HFFc6 (cell line): ENCODE results near the gene RNF225. TPM values are rescaled to one million over a fixed set of nuclear protein-coding genes. Genes with fewer than 3 reads are reported as not detected.

Source experiments
- DNase-seq: peaks from one replicate; pipeline ENCODE4 v3.0.0-alpha.2; 2018
- H3K27ac Mint-ChIP-seq: 2 replicates; pipeline ENCODE4 v1.8.0; 2020; ENCODE audit warnings: mild to moderate bottlenecking, mixed read lengths
- H3K27me3 Mint-ChIP-seq: 2 replicates; pipeline ENCODE4 v1.8.0; 2021; ENCODE audit warnings: mild to moderate bottlenecking, moderate library complexity, mixed read lengths; ENCODE audit not compliant: insufficient read depth
- H3K36me3 Mint-ChIP-seq: 2 replicates; pipeline ENCODE4 v1.8.0; 2021; ENCODE audit warnings: low read depth, mixed read lengths
- H3K4me1 Mint-ChIP-seq: 2 replicates; pipeline ENCODE4 v1.8.0; 2020; ENCODE audit warnings: low read depth, mixed read lengths
- H3K4me3 Mint-ChIP-seq: 2 replicates; pipeline ENCODE4 v1.8.0; 2020; ENCODE audit warnings: mild to moderate bottlenecking, moderate library complexity, mixed read lengths
- H3K9me3 Mint-ChIP-seq: 2 replicates; pipeline ENCODE4 v1.8.0; 2020; ENCODE audit warnings: mild to moderate bottlenecking, mixed read lengths
- total RNA-seq, 6 experiments: library from RNA; stranded (reverse); fragmentation: NEBNext Ultra II Directional; extraction: Animal tissue kit (Norgen Biotek cat#: 25700); gene quantifications; 2 replicates in 1 of 6; 3 replicates in 5 of 6; pipeline ENCODE4 v1.2.3, GENCODE V29; 2021
- TF ChIP-seq, protein P1 (sequence below): fragments of 200-600 bp; sonication (generic); IDR thresholded peaks from 2 replicates; pipeline ENCODE4 v1.5.0; 2021; ENCODE audit warnings: antibody characterized with exemption, mild to moderate bottlenecking

The RNF225 gene
- total RNA-seq, 6 experiments from 2014 or later: 0.26 to 0.39 TPM; not detected in 4

- H3K4me3 Mint-ChIP-seq: peak overlapping the region; percentile 92
- DNase-seq: no peak
- H3K9me3 Mint-ChIP-seq: no peaks in the 10 kb centered on the region; the same call in 1 of the 2 replicates
- H3K27me3 Mint-ChIP-seq: peaks cover 5% of the 10 kb centered on the region; the same call in 1 of the 2 replicates
- TF ChIP-seq, protein P1, sequence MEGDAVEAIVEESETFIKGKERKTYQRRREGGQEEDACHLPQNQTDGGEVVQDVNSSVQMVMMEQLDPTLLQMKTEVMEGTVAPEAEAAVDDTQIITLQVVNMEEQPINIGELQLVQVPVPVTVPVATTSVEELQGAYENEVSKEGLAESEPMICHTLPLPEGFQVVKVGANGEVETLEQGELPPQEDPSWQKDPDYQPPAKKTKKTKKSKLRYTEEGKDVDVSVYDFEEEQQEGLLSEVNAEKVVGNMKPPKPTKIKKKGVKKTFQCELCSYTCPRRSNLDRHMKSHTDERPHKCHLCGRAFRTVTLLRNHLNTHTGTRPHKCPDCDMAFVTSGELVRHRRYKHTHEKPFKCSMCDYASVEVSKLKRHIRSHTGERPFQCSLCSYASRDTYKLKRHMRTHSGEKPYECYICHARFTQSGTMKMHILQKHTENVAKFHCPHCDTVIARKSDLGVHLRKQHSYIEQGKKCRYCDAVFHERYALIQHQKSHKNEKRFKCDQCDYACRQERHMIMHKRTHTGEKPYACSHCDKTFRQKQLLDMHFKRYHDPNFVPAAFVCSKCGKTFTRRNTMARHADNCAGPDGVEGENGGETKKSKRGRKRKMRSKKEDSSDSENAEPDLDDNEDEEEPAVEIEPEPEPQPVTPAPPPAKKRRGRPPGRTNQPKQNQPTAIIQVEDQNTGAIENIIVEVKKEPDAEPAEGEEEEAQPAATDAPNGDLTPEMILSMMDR: peak; percentile 75
- H3K4me1 Mint-ChIP-seq: peaks cover 28% of the 10 kb centered on the region
- H3K36me3 Mint-ChIP-seq: peaks cover 11% of the 10 kb centered on the region
- peak overlapping the region; percentile 90 for H3K27ac Mint-ChIP-seq
Measured at GRCh38 chr19:58406818-58407657, 11.6 kb downstream of the RNF225 start.

DNA sequence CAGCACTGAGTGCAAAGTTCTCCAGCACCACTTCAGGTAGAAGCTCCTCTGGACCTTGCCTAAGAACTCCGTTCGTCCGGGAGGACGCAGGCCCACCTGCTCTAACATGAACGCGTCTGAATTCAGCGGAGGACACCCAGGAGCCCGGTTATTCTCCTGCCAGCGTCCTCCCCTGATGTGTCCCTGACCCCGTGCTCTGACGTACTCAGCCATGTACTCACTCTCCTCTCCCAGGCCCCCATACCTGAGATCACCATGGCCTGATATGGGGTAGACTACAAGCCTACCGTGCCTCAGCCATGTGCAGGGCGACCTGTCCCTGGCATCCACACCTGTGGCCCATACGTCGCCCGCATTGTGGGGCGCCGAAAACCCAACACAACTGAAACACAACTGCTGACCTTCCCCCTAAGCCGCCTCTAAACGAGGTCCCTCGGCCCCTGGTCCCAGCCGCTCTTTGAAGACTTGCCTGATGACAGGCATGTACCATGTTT, 12.2 kb downstream of the RNF225 start:
- peaks cover 5% of the 10 kb centered on the region; the same call in 1 of the 2 replicates for H3K27me3 Mint-ChIP-seq
- no peak for DNase-seq
- peak overlapping the region; percentile 90 for H3K27ac Mint-ChIP-seq

DNA sequence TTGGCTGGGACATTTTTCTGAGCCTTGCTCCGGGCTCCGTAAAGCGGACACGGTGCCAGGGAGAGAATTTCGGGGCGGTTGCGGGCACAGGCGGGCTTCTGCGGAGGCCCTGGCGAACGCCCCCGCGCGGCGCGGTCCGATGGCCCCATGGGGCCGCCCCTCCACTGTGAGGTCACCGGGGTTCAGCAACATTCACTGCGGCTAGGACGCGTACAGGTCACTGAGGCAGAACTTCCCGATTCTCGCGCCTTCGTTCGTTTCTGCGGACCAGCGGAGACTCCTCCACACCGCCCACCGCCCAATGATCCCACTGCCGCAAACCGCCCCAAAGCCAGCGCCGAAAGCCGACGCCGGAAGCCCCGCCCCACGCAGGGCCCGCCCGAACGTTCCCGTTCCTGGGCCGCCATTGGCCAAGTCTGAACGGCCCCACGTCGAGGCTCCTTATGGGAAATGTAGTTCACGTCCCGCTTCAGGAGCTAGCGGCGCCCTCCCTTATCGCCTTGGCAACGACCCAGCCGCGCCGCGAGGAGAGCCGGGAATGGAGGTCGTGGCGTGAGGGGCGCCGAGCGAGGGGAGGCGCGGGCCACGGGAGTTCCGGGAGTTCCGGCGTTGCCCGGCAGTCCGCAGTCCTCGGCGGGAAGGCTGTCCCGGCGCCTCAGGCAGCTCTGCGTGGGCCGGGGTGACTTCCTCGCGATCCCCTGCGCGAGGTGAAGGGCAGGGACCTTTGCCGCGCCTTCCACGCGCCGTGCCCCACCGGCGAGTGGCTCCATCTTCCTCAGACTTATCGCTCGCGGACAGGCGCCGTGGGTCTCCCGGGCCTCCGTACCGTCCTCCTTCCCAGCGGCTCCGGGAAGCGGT, 12.9 kb downstream of the RNF225 start, which contains the start of gene ZNF584:
Gene ZNF584 (plus strand): TSS at position 498 of the 858 bp plus-strand sequence. CDS start 499 bp downstream, outside the sequence.
- TF ChIP-seq, protein P1: peak; percentile 42
- H3K9me3 Mint-ChIP-seq: no peaks in the 10 kb centered on the region; the same call in 1 of the 2 replicates
- peaks cover 28% of the 10 kb centered on the region for H3K4me1 Mint-ChIP-seq
- peak within 1 kb of the TSS; percentile 92 for H3K4me3 Mint-ChIP-seq
- peaks cover 20% of the 10 kb centered on the region for H3K36me3 Mint-ChIP-seq
- peak; percentile 90 for DNase-seq
- H3K27ac Mint-ChIP-seq: peak within 1 kb of the TSS; percentile 90
- H3K27me3 Mint-ChIP-seq: peaks cover 5% of the 10 kb centered on the region; the same call in 1 of the 2 replicates

More for the DNA sequence above, 12.2 kb downstream of the RNF225 start:
- Mint-ChIP-seq H3K4me1 (peaks cover 28% of the 10 kb centered on the region), H3K9me3 (no peaks in the 10 kb centered on the region; the same call in 1 of the 2 replicates), H3K4me3 (peak overlapping the region; percentile 92), H3K36me3 (peaks cover 15% of the 10 kb centered on the region)
- TF ChIP-seq, protein P1: no peak

GRCh38 chr19:58409010-58409790, 13.7 kb downstream of the RNF225 start:
- Mint-ChIP-seq H3K4me3 (peak overlapping the region; percentile 92), H3K27me3 (peaks cover 5% of the 10 kb centered on the region; the same call in 1 of the 2 replicates), H3K9me3 (no peaks in the 10 kb centered on the region; the same call in 1 of the 2 replicates), H3K4me1 (peaks cover 28% of the 10 kb centered on the region), H3K36me3 (peaks cover 24% of the 10 kb centered on the region), H3K27ac (peak overlapping the region; percentile 65)
- no peak for DNase-seq
- TF ChIP-seq, protein P1: no peak
